ENCODE data around the gene NUP50.

The NUP50 gene

GRCh38 chr22:45196926-45197605 lies 33.3 kb downstream of the NUP50 start:
- DNase-seq: no peak

GRCh38 chr22:45197606-45198462 lies 34.1 kb downstream of the NUP50 start:
- DNase-seq: no peak

GRCh38 chr22:45198463-45198795 lies 34.7 kb downstream of the NUP50 start:
- no peak for DNase-seq

- no peak for DNase-seq
These were observed 36.0 kb downstream of the NUP50 start for GRCh38 chr22:45199723-45200122.

- no peak for DNase-seq
These were observed 36.5 kb downstream of the NUP50 start for GRCh38 chr22:45200230-45200629.

GRCh38 chr22:45200860-45201511 lies 37.3 kb downstream of the NUP50 start:
- no peak for DNase-seq

GRCh38 chr22:45201678-45202332 lies 38.1 kb downstream of the NUP50 start:
- DNase-seq: no peak

- DNase-seq: no peak
These were observed 38.8 kb downstream of the NUP50 start for GRCh38 chr22:45202333-45203149.

GRCh38 chr22:45203150-45203951 lies 39.6 kb downstream of the NUP50 start:
- no peak for DNase-seq

GRCh38 chr22:45204241-45204640 lies 40.5 kb downstream of the NUP50 start:
- no peak for DNase-seq

GRCh38 chr22:45204819-45205218 lies 41.1 kb downstream of the NUP50 start:
- DNase-seq: no peak

GRCh38 chr22:45205276-45205925 lies 41.7 kb downstream of the NUP50 start:
- DNase-seq: no peak

GRCh38 chr22:45206233-45206632 lies 42.5 kb downstream of the NUP50 start:
- no peak for DNase-seq

GRCh38 chr22:45207533-45207932 lies 43.8 kb downstream of the NUP50 start:
- no peak for DNase-seq

GRCh38 chr22:45207981-45208664 lies 44.4 kb downstream of the NUP50 start:
- no peak for DNase-seq

GRCh38 chr22:45208696-45208992 lies 44.9 kb downstream of the NUP50 start:
- no peak for DNase-seq

GRCh38 chr22:45208993-45209838 lies 45.5 kb downstream of the NUP50 start:
- peak; percentile 22 for DNase-seq

GRCh38 chr22:45210174-45210573 lies 46.4 kb downstream of the NUP50 start:
- no peak for DNase-seq

- no peak for DNase-seq
These were observed 46.9 kb downstream of the NUP50 start for GRCh38 chr22:45210577-45210976.

- no peak for DNase-seq
These were observed 47.3 kb downstream of the NUP50 start for GRCh38 chr22:45210991-45211390.
